HG03354 (cell line): ENCODE data around the gene PPP1R14D.
A peak's percentile ranks its signal among the peaks of the same experiment; 100 is the strongest.

Source experiments
- ATAC-seq: cut with Tn5 transposase; IDR thresholded peaks from one replicate; pipeline ENCODE4 v1.9.1; 2021; ENCODE audit warnings: mild to moderate bottlenecking; ENCODE audit not compliant: unreplicated experiment, poor library complexity, severe bottlenecking

PPP1R14D gene

GRCh38 chr15:40825661-40826422, 2.7 kb downstream of the PPP1R14D start:
- ATAC-seq = no peak

- no peak for ATAC-seq
Observed at GRCh38 chr15:40823572-40824343, 4.8 kb downstream of the PPP1R14D start.

GRCh38 chr15:40821195-40821594, 7.3 kb downstream of the PPP1R14D start:
- no peak for ATAC-seq

GRCh38 chr15:40819048-40819447, 9.5 kb downstream of the PPP1R14D start:
- no peak for ATAC-seq

GRCh38 chr15:40815042-40815698, 13.3 kb downstream of the PPP1R14D start:
- ATAC-seq = no peak

GRCh38 chr15:40812721-40813425, 15.6 kb downstream of the PPP1R14D start:
- no peak for ATAC-seq

GRCh38 chr15:40808861-40809450, 19.6 kb downstream of the PPP1R14D start:
- no peak for ATAC-seq

GRCh38 chr15:40807888-40808461, 20.5 kb downstream of the PPP1R14D start:
- peak; percentile 1 for ATAC-seq

GRCh38 chr15:40807028-40807887, 21.2 kb downstream of the PPP1R14D start, which contains the start of the genes DNAJC17 and ZFYVE19:
TSS of gene DNAJC17 (minus strand) at chr15:40807473. CDS start at chr15:40807446, 27 bp downstream.
TSS of gene ZFYVE19 (plus strand) at chr15:40807089. CDS start at chr15:40807590, 501 bp downstream.
- ATAC-seq = peak; percentile 96

- no peak for ATAC-seq
Observed at GRCh38 chr15:40806672-40807027, 21.9 kb downstream of the PPP1R14D start.

GRCh38 chr15:40803688-40804087, 24.8 kb downstream of the PPP1R14D start:
- no peak for ATAC-seq

- ATAC-seq = no peak
Observed at GRCh38 chr15:40803076-40803475, 25.4 kb downstream of the PPP1R14D start.

GRCh38 chr15:40799523-40799922, 29.0 kb downstream of the PPP1R14D start:
- no peak for ATAC-seq

GRCh38 chr15:40796512-40796911, 32.0 kb downstream of the PPP1R14D start:
- ATAC-seq = no peak

GRCh38 chr15:40796041-40796440, 32.5 kb downstream of the PPP1R14D start:
- ATAC-seq = no peak

- ATAC-seq = no peak
Observed at GRCh38 chr15:40793216-40793989, 35.1 kb downstream of the PPP1R14D start.

- ATAC-seq = no peak
Observed at GRCh38 chr15:40792394-40792793, 36.1 kb downstream of the PPP1R14D start.

- ATAC-seq = no peak
Observed at GRCh38 chr15:40790718-40791117, 37.8 kb downstream of the PPP1R14D start.
